Gastroesophageal sphincter (tissue), 3 donors: Measurements from ENCODE around the gene RNF114.

Experiments
- CTCF ChIP-seq, 4 experiments: fragments of 200-600 bp in 2 of 4; fragments of 450-650 bp in 2 of 4; sonication (generic) in 1 of 4; IDR thresholded peaks; one replicate each; pipeline ENCODE4 v1.5.1; 2017 to 2019; ENCODE audit warnings: antibody characterized with exemption in 4 of 4, mild to moderate bottlenecking in 2 of 4, moderate library complexity in 2 of 4
- POLR2A ChIP-seq, 2 donors: fragments of 450-650 bp; IDR thresholded peaks; one replicate each; pipeline ENCODE4 v1.6.1; 2017; ENCODE audit warnings: antibody characterized with exemption in 2 of 2, mild to moderate bottlenecking in 2 of 2, moderate library complexity in 1 of 2
- POLR2AphosphoS5 ChIP-seq: sonication (generic); formaldehyde crosslinking; IDR thresholded peaks from one replicate; pipeline ENCODE4 v1.6.1; 2017; ENCODE audit warnings: antibody characterized with exemption

GRCh38 chr20:49915118-49915379 lies 21.1 kb upstream of the RNF114 start:
- TF ChIP-seq CTCF (IDR thresholded peaks at IDR 0.05) = no peak
- TF ChIP-seq POLR2AphosphoS5 = no peak
- no peak for TF ChIP-seq POLR2A (IDR thresholded peaks at IDR 0.05)
